HG03520 (cell line): Measurements from ENCODE around the gene SHLD1.
"Not testable (repeated sequence)": the region's sequence is repeated elsewhere in the genome, so short reads cannot be mapped to it uniquely, and the experiment has no call there.

ENCODE experiments used
- ATAC-seq: cut with Tn5 transposase; IDR thresholded peaks from one replicate; pipeline ENCODE4 v1.9.1; 2021; ENCODE audit warnings: mild to moderate bottlenecking, moderate library complexity; ENCODE audit not compliant: unreplicated experiment

Gene SHLD1

GRCh38 chr20:5735845-5736510 is 14.2 kb upstream of the SHLD1 start:
- ATAC-seq, result no peak

- no peak for ATAC-seq
Measured at GRCh38 chr20:5737619-5737953, 12.6 kb upstream of the SHLD1 start.

GRCh38 chr20:5737966-5738365 is 12.2 kb upstream of the SHLD1 start:
- ATAC-seq, result no peak

- ATAC-seq, result not testable (repeated sequence)
Measured at GRCh38 chr20:5740643-5741042, 9.6 kb upstream of the SHLD1 start.

GRCh38 chr20:5741089-5741488 is 9.1 kb upstream of the SHLD1 start:
- ATAC-seq, result no peak

- no peak for ATAC-seq
Measured at GRCh38 chr20:5742041-5742440, 8.2 kb upstream of the SHLD1 start.

GRCh38 chr20:5745416-5746030 is 4.7 kb upstream of the SHLD1 start:
- ATAC-seq, result no peak

GRCh38 chr20:5746064-5746463 is 4.1 kb upstream of the SHLD1 start:
- ATAC-seq, result no peak

GRCh38 chr20:5748246-5748645 is 2.0 kb upstream of the SHLD1 start:
- ATAC-seq, result no peak

GRCh38 chr20:5749512-5749951 is 669 bp upstream of the SHLD1 start:
- ATAC-seq, result not testable (repeated sequence)

GRCh38 chr20:5751856-5752255 is 1.7 kb downstream of the SHLD1 start:
- no peak for ATAC-seq

- no peak for ATAC-seq
Measured at GRCh38 chr20:5753814-5754213, 3.6 kb downstream of the SHLD1 start.

- no peak for ATAC-seq
Measured at GRCh38 chr20:5757949-5758348, 7.7 kb downstream of the SHLD1 start.

GRCh38 chr20:5766085-5766764 is 16.0 kb downstream of the SHLD1 start:
- ATAC-seq, result no peak

- ATAC-seq, result no peak
Measured at GRCh38 chr20:5767493-5768098, 17.4 kb downstream of the SHLD1 start.

- ATAC-seq, result no peak
Measured at GRCh38 chr20:5770231-5770986, 20.2 kb downstream of the SHLD1 start.

- ATAC-seq, result no peak
Measured at GRCh38 chr20:5770987-5771318, 20.8 kb downstream of the SHLD1 start.

- no peak for ATAC-seq
Measured at GRCh38 chr20:5772704-5773103, 22.5 kb downstream of the SHLD1 start.

GRCh38 chr20:5773589-5773988 is 23.4 kb downstream of the SHLD1 start:
- ATAC-seq, result no peak

GRCh38 chr20:5776077-5776476 is 25.9 kb downstream of the SHLD1 start:
- ATAC-seq, result no peak
